SK-N-SH (cell line): Measurements from ENCODE around the gene SNRPE. TPM values are rescaled to one million over a fixed set of nuclear protein-coding genes. Genes with fewer than 3 reads are reported as not detected.

Source experiments
- CTCF ChIA-PET: fragments of 300-600, 350-600 bp; formaldehyde crosslinking; extraction: SDS; loops from one replicate; lab custom pipeline; 2021; lab: Yijun Ruan, JAX
- POLR2A ChIA-PET: fragments of 350-600 bp; sonication (Branson Sonifier 250); formaldehyde crosslinking; extraction: SDS; loops from one replicate; lab custom pipeline; 2020; ENCODE audit warnings: antibody characterized with exemption, inconsistent platforms; lab: Yijun Ruan, JAX
- DNase-seq: peaks from one replicate; pipeline ENCODE4 v3.0.0; 2012
- H2AFZ ChIP-seq: fragments of 200-600 bp; sonication (generic); 2 replicates; pipeline ENCODE4 v1.8.1; 2016; ENCODE audit warnings: antibody characterized with exemption, mild to moderate bottlenecking, low read depth
- H3F3A ChIP-seq: fragments of 200-600 bp; sonication (generic); replicated peaks from 2 replicates; pipeline ENCODE3; 2016; ENCODE audit warnings: antibody characterized with exemption, mild to moderate bottlenecking; ENCODE audit not compliant: insufficient read depth
- H3K27ac ChIP-seq, 2 experiments: fragments of 200-500 bp in 1 of 2; fragments of 200-600 bp in 1 of 2; sonication (Bioruptor generic) in 1 of 2; sonication (generic), shearing (Covaris generic) in 1 of 2; 2 replicates each; pipeline versions ENCODE4 v1.5.1 to v1.6.1; 2014 to 2016; ENCODE audit warnings: low read depth in 2 of 2, inconsistent platforms in 1 of 2, low read length in 1 of 2, mild to moderate bottlenecking in 1 of 2, mixed read lengths in 1 of 2
- H3K27me3 ChIP-seq: fragments of 200-600 bp; sonication (generic), shearing (Covaris generic); 2 replicates; pipeline ENCODE4 v1.6.1; 2016; ENCODE audit warnings: mixed run types; ENCODE audit not compliant: insufficient read depth
- H3K36me3 ChIP-seq, 2 experiments: fragments of 200-500 bp in 1 of 2; fragments of 200-600 bp in 1 of 2; sonication (Bioruptor generic) in 1 of 2; sonication (generic) in 1 of 2; replicated peaks in 1 of 2; 2 replicates each; pipeline versions ENCODE3 to v1.5.1; 2014 to 2016; ENCODE audit warnings: low read length in 1 of 2, mild to moderate bottlenecking in 1 of 2; ENCODE audit not compliant: insufficient read depth in 2 of 2, control insufficient read depth in 1 of 2
- H3K4me1 ChIP-seq, 2 experiments: fragments of 200-500 bp in 1 of 2; fragments of 200-600 bp in 1 of 2; sonication (Bioruptor generic) in 1 of 2; sonication (generic), shearing (Covaris generic) in 1 of 2; 2 replicates each; pipeline versions ENCODE4 v1.5.1 to v1.6.1; 2014 to 2016; ENCODE audit warnings: low read depth in 1 of 2, low read length in 1 of 2, mixed run types in 1 of 2; ENCODE audit not compliant: insufficient read depth in 2 of 2, control insufficient read depth in 1 of 2
- H3K4me2 ChIP-seq: fragments of 200-600 bp; sonication (generic), shearing (Covaris generic); 2 replicates; pipeline ENCODE4 v1.6.1; 2017; ENCODE audit warnings: mixed run types
- H3K4me3 ChIP-seq, 2 experiments: fragments of 200-500 bp in 1 of 2; fragments of 200-600 bp in 1 of 2; sonication (Bioruptor generic) in 1 of 2; sonication (generic), shearing (Covaris generic) in 1 of 2; 2 replicates each; pipeline versions ENCODE4 v1.5.1 to v1.8.1; 2014 to 2016; ENCODE audit warnings: low read depth in 2 of 2, inconsistent platforms in 1 of 2, low read length in 1 of 2, mild to moderate bottlenecking in 1 of 2, mixed read lengths in 1 of 2, moderate library complexity in 1 of 2
- H3K79me2 ChIP-seq: fragments of 200-600 bp; sonication (generic); 2 replicates; pipeline ENCODE4 v1.8.1; 2017; ENCODE audit warnings: mild to moderate bottlenecking; ENCODE audit not compliant: insufficient read depth
- H3K9ac ChIP-seq: fragments of 200-600 bp; sonication (generic); 2 replicates; pipeline ENCODE4 v1.6.1; 2017; ENCODE audit warnings: mixed run types
- H3K9me2 ChIP-seq: fragments of 200-600 bp; sonication (generic); 2 replicates; pipeline ENCODE4 v1.6.1; 2017; ENCODE audit warnings: mixed run types
- H3K9me3 ChIP-seq: fragments of 200-600 bp; sonication (generic); 2 replicates; pipeline ENCODE4 v1.6.1; 2017; ENCODE audit warnings: mixed run types, mild to moderate bottlenecking, moderate library complexity
- H4K20me1 ChIP-seq: fragments of 200-600 bp; sonication (generic); 2 replicates; pipeline ENCODE4 v1.6.1; 2017; ENCODE audit warnings: mild to moderate bottlenecking, mixed run types; ENCODE audit not compliant: insufficient read depth
- CHD2 ChIP-seq: fragments of 150-350 bp; IDR thresholded peaks from 2 replicates; pipeline ENCODE4 v1.6.1; 2018; ENCODE audit warnings: low read length; ENCODE audit not compliant: partially characterized antibody
- FOSL2 ChIP-seq: IDR thresholded peaks from 2 replicates; pipeline ENCODE4 v1.4.0; 2012; ENCODE audit warnings: low read depth, mild to moderate bottlenecking, moderate library complexity, borderline replicate concordance
- FOXM1 ChIP-seq: IDR thresholded peaks from 2 replicates; pipeline ENCODE4 v1.4.0; 2012; ENCODE audit warnings: low read depth, mild to moderate bottlenecking
- GATA2 ChIP-seq: sonication (generic); formaldehyde crosslinking; IDR thresholded peaks from 2 replicates; pipeline ENCODE4 v1.5.0; 2020; ENCODE audit warnings: mild to moderate bottlenecking, missing genetic modification reagents
- NFIC ChIP-seq: IDR thresholded peaks from 2 replicates; pipeline ENCODE4 v1.4.0; 2012; ENCODE audit warnings: borderline replicate concordance
- POLR2AphosphoS5 ChIP-seq: IDR thresholded peaks from 2 replicates; pipeline ENCODE4 v1.6.1; 2012; ENCODE audit warnings: low read depth, low read length
- RCOR1 ChIP-seq: fragments of 150-350 bp; IDR thresholded peaks from 2 replicates; pipeline ENCODE4 v1.6.1; 2017; ENCODE audit warnings: antibody characterized with exemption, low read length
- RFX5 ChIP-seq: IDR thresholded peaks from 2 replicates; pipeline ENCODE4 v1.6.1; 2012; ENCODE audit warnings: mild to moderate bottlenecking, improper control_type of control experiment, low read length
- RXRA ChIP-seq: IDR thresholded peaks from 2 replicates; pipeline ENCODE4 v1.4.0; 2012; ENCODE audit warnings: low read depth, mild to moderate bottlenecking, borderline replicate concordance
- SIN3A ChIP-seq: IDR thresholded peaks from 2 replicates; pipeline ENCODE4 v1.6.1; 2012; ENCODE audit warnings: low read depth, mild to moderate bottlenecking, low read length, moderate library complexity, borderline replicate concordance
- TEAD4 ChIP-seq: IDR thresholded peaks from 2 replicates; pipeline ENCODE4 v1.4.0; 2012; ENCODE audit warnings: mild to moderate bottlenecking, borderline replicate concordance; ENCODE audit not compliant: insufficient read depth
- WGBS: methylation state at CpG from one replicate; pipeline ENCODE4 v1.1.6; 2017; ENCODE audit warnings: low lambda C conversion rate; 5-methylcytosine and 5-hydroxymethylcytosine counted together
- polyA plus RNA-seq, 3 experiments: library from polyadenylated mRNA; depleted of rRNA; stranded (reverse); fragments of >200 nt; gene quantifications; 2 replicates each; pipeline ENCODE4 v1.2.3, GENCODE V29; 2012
- TF ChIP-seq, protein P1 (sequence below): IDR thresholded peaks from 2 replicates; pipeline ENCODE4; 2012

Gene SNRPE
- polyA plus RNA-seq, 1 of the 3 experiments (the other 2 are of a cell fraction) = 359 TPM

DNA sequence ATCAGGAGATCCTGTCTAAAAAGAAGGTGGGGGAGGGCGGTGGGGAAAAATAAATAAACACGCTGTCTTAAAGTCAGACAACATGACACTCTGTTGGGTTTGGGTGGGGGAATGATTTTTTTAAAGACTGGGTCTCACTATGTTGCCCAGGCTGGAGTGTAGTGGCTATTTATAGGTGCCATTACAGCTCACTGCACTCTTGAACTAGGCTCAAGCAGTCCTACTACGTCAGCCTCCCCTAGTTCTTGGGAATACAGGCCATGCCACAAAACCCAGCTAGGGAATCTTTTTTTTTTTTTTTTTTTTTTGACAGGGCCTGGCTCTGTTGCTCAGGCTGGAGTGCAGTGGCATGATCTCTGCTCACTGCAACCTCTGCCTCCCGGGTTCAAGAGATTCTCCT, 2.4 kb upstream of the SNRPE start:
- ChIA-PET CTCF (interaction anchor here (1.4 to 21.7 kb wide), 3 partner anchors 14 to 506 kb away, joined by 3 to 421 read pairs (median 7); no protein-coding TSS in a partner anchor), POLR2A (no interaction called here)
- Histone ChIP-seq H3K9me3 (no peaks in the 10 kb centered on the region), H3K4me1 (peaks cover 7 to 8% of the 10 kb centered on the region in 2 experiments; a peak in 3 of 4 replicates), H4K20me1 (no peaks in the 10 kb centered on the region), H3F3A (peaks cover 52% of the 10 kb centered on the region), H3K79me2 (peaks cover 26% of the 10 kb centered on the region), H3K4me3 (no peak overlapping the region), H3K9ac (no peak overlapping the region), H3K9me2 (no peaks in the 10 kb centered on the region), H3K36me3 (peaks cover 31 to 37% of the 10 kb centered on the region in 2 experiments), H2AFZ (no peak overlapping the region), H3K4me2 (no peak overlapping the region; the same call in 1 of the 2 replicates), H3K27me3 (no peaks in the 10 kb centered on the region), H3K27ac (peak overlapping the region in 1 of 2 experiments; percentile 64; a peak in 1 of 4 replicates)
- DNase-seq = no peak
- 93% methylated on average over 4 of the region's 4 CpGs for WGBS
- TF ChIP-seq TEAD4 = no peak
- no peak for TF ChIP-seq NFIC
- TF ChIP-seq RXRA = no peak
- no peak for TF ChIP-seq RFX5
- TF ChIP-seq, protein P1, sequence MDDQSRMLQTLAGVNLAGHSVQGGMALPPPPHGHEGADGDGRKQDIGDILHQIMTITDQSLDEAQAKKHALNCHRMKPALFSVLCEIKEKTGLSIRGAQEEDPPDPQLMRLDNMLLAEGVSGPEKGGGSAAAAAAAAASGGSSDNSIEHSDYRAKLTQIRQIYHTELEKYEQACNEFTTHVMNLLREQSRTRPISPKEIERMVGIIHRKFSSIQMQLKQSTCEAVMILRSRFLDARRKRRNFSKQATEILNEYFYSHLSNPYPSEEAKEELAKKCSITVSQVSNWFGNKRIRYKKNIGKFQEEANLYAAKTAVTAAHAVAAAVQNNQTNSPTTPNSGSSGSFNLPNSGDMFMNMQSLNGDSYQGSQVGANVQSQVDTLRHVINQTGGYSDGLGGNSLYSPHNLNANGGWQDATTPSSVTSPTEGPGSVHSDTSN = no peak

GRCh38 chr1:203860396-203861025, 888 bp upstream of the SNRPE start:
- DNase-seq = no peak
- H3K27ac ChIP-seq = peak overlapping the region in 1 of 2 experiments; percentile 39; a peak in 2 of 4 replicates
- ChIA-PET POLR2A (interaction anchor here (2.5 kb wide), 1 partner anchor 269 kb away, joined by 21 read pairs; no protein-coding TSS in a partner anchor), CTCF (interaction anchor here (0.6 to 21.7 kb wide), 12 partner anchors 12 to 538 kb away, joined by 3 to 421 read pairs (median 4); partner anchors contain the start of gene ETNK2)
- no peaks in the 10 kb centered on the region for H3K27me3 ChIP-seq
- peak overlapping the region; percentile 83 for H2AFZ ChIP-seq
- H3K4me1 ChIP-seq = peaks cover 7 to 8% of the 10 kb centered on the region in 2 experiments; a peak in 3 of 4 replicates
- H3K9me3 ChIP-seq = no peaks in the 10 kb centered on the region
- TF ChIP-seq CHD2 = no peak
- TF ChIP-seq GATA2 (CRISPR knock-in tag) = no peak
- TF ChIP-seq NFIC = peak; percentile 35
- TF ChIP-seq, all 33 proteins: peak for 1
- Histone ChIP-seq H3K79me2 (peaks cover 35% of the 10 kb centered on the region), H3K9me2 (no peaks in the 10 kb centered on the region), H3K36me3 (peaks cover 26 to 31% of the 10 kb centered on the region in 2 experiments), H3F3A (peaks cover 44% of the 10 kb centered on the region), H4K20me1 (no peaks in the 10 kb centered on the region), H3K9ac (peak overlapping the region; percentile 54; the same call in 1 of the 2 replicates), H3K4me2 (peak overlapping the region; percentile 60), H3K4me3 (peak overlapping the region; percentile 73 to 83)
- whole genome bisulfite sequencing = 65% methylated on average over 15 of the region's 15 CpGs

DNA sequence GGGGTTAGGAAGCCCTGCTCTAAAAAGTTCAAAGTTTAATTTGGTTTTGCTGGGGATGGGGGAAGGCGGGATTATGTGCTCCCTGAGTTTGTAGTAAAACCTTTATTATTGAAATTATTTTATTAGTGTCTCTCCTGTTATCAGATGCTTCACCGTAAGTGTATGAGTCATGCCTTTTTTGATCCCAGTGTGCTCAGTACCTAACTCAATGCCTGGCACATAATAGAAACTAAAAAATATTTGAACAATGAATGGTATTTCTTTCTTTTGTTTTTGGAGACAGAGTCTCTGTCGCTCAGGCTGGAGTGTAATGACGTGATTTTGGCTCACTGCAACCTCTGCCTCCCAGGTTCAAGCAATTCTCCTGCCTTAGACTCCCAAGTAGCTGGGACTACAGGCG, 6.4 kb downstream of the SNRPE start:
- Histone ChIP-seq H3K27ac (no peak overlapping the region; a peak in 1 of 4 replicates), H3K4me2 (no peak overlapping the region), H3K4me3 (no peak overlapping the region), H2AFZ (no peak overlapping the region), H3K4me1 (peaks cover 3 to 10% of the 10 kb centered on the region in 2 experiments; a peak in 3 of 4 replicates), H3K79me2 (peaks cover 31% of the 10 kb centered on the region), H4K20me1 (0 out of 2 replicates have a peak, but pooled peaks cover 7% of the 10 kb centered on the region), H3F3A (peaks cover 37% of the 10 kb centered on the region), H3K9me3 (no peaks in the 10 kb centered on the region), H3K27me3 (no peaks in the 10 kb centered on the region), H3K9ac (no peak overlapping the region), H3K9me2 (no peaks in the 10 kb centered on the region), H3K36me3 (peaks cover 47 to 63% of the 10 kb centered on the region in 2 experiments)
- TF ChIP-seq SIN3A (no peak), FOXM1 (no peak), TEAD4 (no peak), POLR2AphosphoS5 (no peak), FOSL2 (peak; percentile 11; the same call in 1 of the 2 replicates), RCOR1 (no peak)
- ChIA-PET POLR2A (interaction anchor here (0.7 kb wide), 1 partner anchor 645 kb away, joined by 3 read pairs; no protein-coding TSS in a partner anchor), CTCF (interaction anchor here (21.7 kb wide), 1 partner anchor 259 kb away, joined by 421 read pairs; no protein-coding TSS in a partner anchor)
- DNase-seq = no peak
- WGBS = 62% methylated on average over 5 of the region's 5 CpGs
